Hematopoietic multipotent progenitor cell treated with erythropoietin and hydrocortisone succinate and interleukin-3 and kit ligand, for 4 days (in vitro differentiated cells): ENCODE measurements around the gene NONO.
A peak's percentile ranks its signal among the peaks of the same experiment; 100 is the strongest.
"Not testable (repeated sequence)": the region's sequence is repeated elsewhere in the genome, so short reads cannot be mapped to it uniquely, and the experiment has no call there.

ENCODE experiments used
- DNase-seq: peaks from one replicate; pipeline ENCODE4 v3.0.0-alpha.2; 2015

The NONO gene

DNA sequence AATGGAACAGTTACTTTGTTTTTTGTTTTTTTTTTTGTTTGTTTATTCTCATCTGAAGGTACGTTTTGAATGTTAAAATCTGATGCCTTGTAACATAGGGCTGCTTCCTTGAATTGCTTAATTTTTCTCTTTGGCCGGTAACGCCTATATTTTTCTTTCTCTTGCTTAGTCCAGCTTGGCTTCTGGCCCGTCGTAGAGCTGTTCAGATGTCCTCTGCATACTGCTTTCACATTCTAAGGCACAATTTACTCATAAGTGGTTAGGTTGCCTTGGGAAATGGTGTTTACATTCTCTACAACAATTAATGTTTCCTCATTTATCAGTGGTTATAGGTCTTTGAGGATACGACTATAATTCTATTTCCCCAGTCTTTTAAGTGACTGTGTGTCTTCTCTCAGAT is 7.9 kb downstream of the NONO start:
- DNase-seq, result no peak

DNA sequence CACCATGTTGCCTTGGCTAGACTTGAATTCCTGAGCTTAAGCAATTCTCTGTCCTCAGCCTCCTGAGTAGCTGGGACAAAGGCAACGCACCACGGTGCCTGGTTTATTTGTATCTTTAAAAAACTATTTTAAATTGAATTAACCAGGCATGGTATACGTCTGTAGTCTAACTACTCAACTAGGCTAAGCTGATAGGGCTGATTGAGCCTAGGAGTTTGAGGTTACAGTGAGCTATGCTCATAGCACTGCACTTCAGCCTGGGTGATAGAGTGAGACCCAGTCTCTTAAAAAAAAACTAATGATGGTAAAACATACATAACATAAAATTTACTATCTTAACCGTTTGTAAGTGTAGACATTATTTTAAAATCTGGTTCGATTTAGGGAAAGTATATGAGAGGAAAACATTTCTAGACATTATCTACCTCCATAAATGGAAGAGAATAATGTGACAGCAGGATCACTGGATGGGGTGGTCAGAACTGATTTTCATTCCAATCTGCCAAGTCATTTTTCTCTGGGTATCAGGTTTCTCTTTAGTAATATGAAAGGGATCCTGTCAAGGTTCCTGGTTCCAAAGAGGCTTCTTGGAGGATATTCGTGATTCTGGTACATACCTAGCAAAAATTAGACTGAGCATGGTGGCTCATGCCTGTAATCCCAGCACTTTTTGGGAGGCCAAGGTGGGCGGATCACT is 9.4 kb downstream of the NONO start:
- no peak for DNase-seq

DNA sequence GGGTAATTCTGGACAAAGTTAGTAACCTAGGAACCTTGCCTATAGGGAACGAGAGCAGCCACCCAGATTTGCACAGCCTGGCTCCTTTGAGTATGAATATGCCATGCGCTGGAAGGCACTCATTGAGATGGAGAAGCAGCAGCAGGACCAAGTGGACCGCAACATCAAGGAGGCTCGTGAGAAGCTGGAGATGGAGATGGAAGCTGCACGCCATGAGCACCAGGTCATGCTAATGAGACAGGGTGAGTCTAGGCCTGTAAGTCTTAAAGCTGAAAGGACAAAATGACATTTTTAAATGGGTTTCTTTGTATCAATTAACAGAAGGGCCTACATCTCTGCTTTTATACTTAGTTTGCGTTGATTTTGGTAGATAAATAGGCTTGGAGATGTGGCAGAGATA is 13.4 kb downstream of the NONO start:
- no peak for DNase-seq

DNA sequence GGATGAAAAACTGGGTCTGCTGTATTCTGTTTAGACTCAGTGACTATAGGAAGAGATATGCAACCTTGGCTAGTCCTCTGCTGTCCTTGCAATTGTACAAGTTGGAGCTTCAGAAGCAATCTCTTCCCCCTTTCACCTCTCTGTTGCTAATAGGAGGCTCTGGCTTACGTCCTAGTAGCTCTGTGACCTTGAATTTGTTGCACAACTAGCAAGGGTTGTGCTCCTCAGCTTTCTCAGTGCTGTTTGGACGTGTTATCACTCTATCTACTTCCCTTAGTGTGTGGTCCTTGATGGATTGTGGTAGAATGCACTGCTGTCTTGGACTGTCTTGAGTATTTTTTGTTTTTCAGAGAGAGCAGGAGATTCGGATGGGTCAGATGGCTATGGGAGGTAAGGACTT is 14.7 kb downstream of the NONO start:
- no peak for DNase-seq

DNA sequence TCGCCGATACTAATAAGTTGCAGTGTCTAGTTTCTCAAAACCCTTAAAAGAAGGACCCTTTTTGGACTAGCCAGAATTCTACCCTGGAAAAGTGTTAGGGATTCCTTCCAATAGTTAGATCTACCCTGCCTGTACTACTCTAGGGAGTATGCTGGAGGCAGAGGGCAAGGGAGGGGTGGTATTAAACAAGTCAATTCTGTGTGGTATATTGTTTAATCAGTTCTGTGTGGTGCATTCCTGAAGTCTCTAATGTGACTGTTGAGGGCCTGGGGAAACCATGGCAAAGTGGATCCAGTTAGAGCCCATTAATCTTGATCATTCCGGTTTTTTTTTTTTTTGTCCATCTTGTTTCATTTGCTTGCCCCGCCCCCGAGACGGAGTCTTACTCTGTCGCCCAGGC is 16.6 kb downstream of the NONO start:
- not testable (repeated sequence) for DNase-seq

DNA sequence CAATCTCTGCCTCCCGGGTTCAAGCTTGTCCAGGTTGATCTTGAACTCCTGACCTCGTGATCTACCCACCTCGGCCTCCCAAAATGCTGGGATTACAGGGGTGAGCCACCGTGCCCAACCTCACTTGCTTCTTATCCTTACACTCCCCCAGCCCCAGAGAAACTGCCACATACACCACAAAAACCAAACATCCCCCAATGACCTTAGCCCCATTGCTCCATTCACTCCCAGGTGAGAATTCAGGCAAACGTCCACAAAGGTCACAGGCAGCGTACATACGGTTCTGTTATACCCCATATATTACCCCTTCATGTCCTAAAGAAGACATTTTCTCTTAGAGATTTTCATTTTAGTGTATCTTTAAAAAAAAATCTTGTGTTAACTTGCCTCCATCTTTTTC is 17.1 kb downstream of the NONO start:
- DNase-seq, result not testable (repeated sequence)

DNA sequence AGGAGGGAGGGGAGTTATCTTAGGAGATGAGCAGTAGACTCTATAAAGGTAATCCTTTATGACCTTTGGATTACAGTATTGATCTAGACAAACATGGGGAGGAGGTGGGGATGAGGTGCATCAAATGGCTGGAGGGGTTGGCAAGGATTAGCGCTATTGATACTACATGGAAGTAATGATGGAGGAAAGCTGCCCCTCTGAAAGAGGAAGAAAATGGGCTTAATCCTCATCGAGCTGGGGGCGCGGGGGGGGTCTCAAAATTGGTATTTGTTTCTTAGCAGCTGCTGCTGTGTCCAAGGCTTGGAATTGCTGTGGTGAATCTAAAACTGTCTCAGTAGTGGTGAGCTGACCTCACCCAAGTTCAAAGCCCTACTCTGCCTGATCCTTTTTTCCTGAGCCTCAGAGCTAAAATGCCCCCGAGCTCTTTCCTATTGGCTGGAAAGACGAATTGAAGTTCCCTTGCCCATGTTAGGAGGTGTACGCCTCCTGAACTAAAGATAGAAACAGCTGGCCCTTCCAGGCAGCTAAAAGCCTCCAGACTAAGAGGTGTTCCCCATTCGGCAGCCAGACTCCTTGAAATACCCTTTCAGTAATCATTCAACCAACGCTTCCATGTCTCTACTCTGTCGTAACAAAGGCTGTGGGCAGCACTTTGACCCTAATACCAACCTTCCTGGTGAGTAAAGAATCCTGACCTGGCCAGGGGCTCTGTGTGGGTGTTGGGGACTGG is 17.9 kb downstream of the NONO start, which contains the start of gene ITGB1BP2:
ITGB1BP2 (plus strand) TSS at position 556 of the 730 bp plus-strand sequence; CDS start at position 613, 57 bp downstream.
- DNase-seq, result peak; percentile 32

DNA sequence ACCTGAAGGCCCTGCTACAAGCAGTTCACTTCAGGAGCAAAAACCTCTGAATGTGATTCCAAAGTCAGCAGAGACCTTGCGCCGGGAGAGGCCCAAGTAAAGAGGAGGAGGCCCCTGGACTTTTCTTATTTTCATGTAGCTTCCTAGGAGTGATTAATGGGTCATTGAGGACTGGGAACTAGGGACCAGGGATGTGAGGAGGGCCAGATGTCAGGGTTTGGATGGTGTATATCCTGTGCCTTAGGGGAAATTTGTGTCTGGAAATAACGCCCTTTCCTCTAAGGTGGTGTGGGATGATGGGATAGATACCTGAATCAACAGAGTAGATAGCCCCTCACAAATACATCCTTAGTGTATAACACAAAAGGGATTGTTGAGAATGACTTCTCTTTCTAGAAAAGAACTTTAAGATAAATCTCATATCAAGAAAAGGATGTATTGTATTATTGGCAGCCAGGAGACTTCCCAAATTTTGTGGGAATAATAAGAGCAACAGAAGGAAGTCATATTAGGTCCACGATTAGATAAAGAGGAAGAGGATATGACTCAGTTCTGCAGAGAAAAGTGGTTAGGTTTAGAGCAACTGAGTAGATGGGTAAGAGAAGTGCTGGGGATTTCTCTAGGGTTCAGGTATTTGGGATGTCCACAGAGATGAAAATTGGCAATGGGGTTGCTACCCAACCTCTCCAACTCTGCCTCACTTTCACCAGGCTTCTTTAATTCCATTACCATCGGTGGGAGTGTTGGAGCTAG is 19.2 kb downstream of the NONO start:
- no peak for DNase-seq

DNA sequence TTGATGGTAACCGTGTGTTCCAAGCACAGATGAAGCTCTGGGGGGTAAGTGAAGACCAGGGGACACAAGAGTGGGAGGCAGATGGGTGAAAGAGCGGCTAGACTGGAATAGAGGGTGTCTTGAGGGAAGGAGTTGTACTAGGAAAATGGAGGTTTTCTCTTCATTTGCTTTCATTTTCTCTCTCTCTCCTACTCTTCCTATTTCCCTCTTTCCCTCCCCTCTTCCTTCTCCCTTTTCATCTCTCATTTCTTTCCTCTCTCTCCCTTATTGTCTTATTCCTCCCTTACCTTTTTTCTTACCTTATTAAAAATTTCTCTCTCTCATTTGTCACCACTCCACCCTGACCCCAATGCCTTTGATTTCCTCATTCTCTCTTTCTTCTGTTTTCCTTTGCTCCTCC is 21.1 kb downstream of the NONO start:
- no peak for DNase-seq

DNA sequence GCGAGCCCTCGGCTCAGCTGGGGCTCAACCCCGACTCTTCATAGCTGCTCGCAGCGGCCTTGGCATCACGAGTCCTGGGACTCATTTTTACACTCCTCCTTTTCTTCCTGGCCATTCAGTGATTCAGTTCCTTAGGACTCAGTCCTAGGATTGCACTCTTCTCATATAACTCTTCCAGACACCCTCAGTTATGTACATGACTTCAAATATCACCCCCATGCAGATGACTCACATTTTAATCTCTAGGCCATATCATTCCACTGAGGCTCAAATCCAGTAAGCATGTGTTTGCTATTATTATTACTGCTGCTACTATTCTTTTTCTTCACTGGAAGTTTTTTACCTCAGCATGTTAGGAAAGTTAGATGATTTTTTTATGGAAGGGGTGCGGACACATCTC is 32.5 kb downstream of the NONO start:
- no peak for DNase-seq

DNA sequence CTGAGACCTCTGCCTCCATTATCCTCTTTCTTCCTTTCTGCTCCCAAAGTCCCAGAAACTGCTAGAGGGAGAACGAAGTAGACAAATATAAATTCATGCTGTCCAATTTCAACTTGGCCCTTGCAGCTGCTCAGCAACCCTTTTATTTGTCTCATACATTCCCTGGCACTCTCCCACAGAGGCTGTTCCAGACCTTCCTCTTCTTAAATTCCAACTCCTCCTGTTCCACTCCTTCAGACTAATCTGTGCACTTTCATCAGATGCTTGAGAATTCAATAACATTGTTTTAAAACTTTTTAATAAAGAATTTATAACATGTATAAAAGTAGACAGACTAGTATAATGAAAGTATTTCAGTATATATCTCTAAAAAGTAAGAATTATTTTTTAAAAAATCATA is 33.5 kb downstream of the NONO start:
- not testable (repeated sequence) for DNase-seq

DNA sequence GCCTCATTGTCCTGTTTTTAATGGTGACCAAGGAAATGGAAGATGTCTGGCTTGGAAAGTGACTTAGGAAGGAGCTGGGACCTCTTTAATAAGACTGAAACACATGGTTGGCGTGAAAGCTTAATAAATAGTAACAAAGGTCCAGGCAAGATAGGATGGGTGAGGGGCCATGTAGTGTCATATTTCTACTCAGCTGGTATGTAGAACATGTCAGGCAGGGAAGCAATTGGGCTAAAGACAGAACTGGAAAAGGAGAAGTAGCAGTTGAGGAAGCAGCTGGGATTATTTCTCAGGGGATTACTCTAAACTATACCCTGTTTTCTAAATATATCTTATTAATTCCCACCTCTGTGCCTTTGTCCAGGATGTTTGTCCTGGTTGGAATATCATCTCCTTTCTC is 36.7 kb downstream of the NONO start:
- peak; percentile 22 for DNase-seq

DNA sequence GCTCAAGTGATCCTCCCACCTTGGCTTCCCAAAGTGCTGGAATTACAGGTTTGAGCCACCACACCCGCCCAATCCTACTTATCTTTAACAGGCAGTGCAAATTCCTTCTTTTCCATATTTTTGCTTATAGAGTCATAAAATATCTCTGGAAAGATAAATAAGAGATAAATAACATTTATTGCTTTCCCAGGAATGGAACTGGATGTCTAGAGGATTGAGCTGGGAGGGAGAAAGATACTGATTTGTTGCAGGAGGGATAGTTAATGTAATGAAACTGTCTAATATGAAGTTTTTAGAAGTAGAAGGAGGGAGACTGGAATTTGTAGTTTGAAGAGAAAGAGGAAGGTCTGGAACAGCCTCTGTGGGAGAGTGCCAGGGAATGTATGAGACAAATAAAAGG is 38.3 kb downstream of the NONO start:
- no peak for DNase-seq

DNA sequence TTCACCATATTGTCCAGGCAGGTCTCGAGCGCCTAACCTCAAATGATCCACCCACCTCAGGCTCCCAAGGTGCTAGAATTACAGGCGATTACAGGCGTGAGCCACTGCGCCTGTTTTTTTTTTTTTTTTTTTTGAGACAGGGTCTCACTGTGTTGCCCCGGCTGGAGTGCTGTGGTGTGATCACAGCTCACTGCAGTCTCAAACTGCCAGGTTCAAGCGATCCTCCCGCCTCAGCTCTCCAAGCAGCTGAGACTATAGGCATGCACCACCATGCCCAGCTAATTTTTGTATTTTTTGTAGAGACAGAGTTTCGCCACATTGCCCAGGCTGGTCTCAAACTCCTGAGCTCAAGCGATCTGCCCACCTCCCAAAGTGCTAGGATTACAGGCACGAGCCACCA is 41.0 kb downstream of the NONO start:
- DNase-seq, result not testable (repeated sequence)

DNA sequence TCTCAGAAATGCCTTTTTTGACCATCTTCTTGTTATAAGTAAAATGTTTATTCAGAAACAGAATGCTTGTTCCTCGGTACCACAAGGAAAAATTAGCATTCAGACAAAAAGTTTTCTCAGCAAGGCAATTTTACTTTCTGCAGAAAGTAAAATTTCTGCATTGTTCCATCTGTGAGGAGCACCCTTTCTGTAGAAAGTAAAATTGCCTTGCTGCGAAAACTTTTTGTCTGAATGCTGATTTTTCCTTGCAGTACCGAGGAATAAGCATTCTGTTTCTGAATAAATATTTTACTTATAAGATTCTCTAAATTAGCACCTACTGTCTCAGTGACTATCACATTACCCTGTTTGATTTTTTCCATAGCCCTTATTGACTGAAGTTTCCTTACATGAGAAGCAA is 43.0 kb downstream of the NONO start:
- no peak for DNase-seq

DNA sequence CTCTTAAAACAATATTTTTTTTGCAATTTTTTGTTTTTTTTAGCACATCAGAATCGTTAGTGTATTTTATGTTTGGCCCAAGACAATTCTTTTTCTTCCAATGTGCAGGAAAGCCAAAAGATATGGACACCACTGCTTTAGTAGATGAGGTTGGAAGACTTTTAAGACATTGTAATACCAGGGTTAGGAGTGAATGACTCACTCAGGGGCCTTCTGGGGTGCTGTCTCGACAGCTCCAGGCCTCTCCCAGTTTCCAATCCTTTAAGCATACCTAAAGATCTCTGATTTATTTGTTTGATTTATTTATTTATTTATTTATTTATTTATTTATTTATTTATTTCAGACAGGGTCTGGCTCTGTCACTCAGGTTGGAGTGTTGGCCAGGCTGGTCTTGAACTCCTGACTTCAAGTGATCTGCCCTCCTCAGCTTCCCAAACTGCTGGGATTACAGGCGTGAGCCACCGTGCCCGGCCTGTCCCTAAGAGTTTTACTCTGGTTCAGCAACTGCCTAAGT is 65.8 kb downstream of the NONO start:
- not testable (repeated sequence) for DNase-seq

DNA sequence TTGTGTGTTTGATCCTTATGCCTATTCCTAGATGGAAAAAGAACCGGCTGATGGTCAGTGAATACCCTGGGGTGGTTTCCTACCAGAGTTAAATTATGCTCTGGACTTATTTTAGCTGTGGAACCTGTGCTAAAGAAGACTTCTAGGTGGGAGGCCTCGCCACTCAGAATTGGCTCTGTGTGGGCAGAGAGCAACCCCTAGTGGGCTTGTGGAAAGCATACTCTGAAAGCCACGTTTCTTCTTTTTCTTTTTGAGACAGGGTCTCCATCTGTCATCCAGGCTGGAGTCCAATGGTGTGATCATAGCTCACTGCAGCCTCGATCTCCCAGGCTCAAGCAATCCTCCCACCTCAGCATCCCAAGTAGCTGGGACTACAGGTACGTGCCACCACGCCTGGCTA is 66.4 kb downstream of the NONO start:
- not testable (repeated sequence) for DNase-seq
